K562 (cell line): ENCODE measurements around the gene EMILIN1. TPM values are rescaled to one million over a fixed set of nuclear protein-coding genes. Genes with fewer than 3 reads are reported as not detected.

Source experiments
- CREB3 ChIP-seq: fragments of 450-650 bp; conservative IDR thresholded peaks from 2 replicates; pipeline ENCODE4 v1.6.1; 2016; ENCODE audit warnings: missing genetic modification characterization, low read depth, mild to moderate bottlenecking, missing compliant biosample characterization, moderate library complexity
- DLX4 ChIP-seq: fragments of 250-450 bp; sonication (Bioruptor Pico); IDR thresholded peaks from 2 replicates; pipeline ENCODE4 v1.6.1; 2021; ENCODE audit warnings: mild to moderate bottlenecking
- EP400 ChIP-seq: fragments of 450-650 bp; IDR thresholded peaks from 2 replicates; pipeline ENCODE4 v1.6.1; 2017; ENCODE audit warnings: antibody characterized with exemption, mild to moderate bottlenecking, moderate library complexity
- FOXA1 ChIP-seq: fragments of 450-650 bp; IDR thresholded peaks from 2 replicates; pipeline ENCODE4 v1.6.1; 2016; ENCODE audit warnings: mild to moderate bottlenecking, borderline replicate concordance
- GTF2F1 ChIP-seq: IDR thresholded peaks from 2 replicates; pipeline ENCODE4 v1.6.1; 2011; ENCODE audit warnings: low read depth, low read length, improper control_type of control experiment
- HOMEZ ChIP-seq: fragments of 250-450 bp; sonication (Bioruptor Pico); IDR thresholded peaks from 2 replicates; pipeline ENCODE4 v1.4.0; 2020; ENCODE audit warnings: mild to moderate bottlenecking, moderate library complexity
- KAT8 ChIP-seq: fragments of 450-650 bp; IDR thresholded peaks from 2 replicates; pipeline ENCODE4 v1.6.1; 2016; ENCODE audit warnings: low read depth, mild to moderate bottlenecking
- KDM2B ChIP-seq: fragments of 250-450 bp; sonication (Bioruptor Pico); IDR thresholded peaks from 2 replicates; pipeline ENCODE4 v1.8.0; 2021; ENCODE audit warnings: mild to moderate bottlenecking, moderate library complexity
- MBD1 ChIP-seq: fragments of 250-450 bp; sonication (Bioruptor Pico); IDR thresholded peaks from 2 replicates; pipeline ENCODE4 v1.8.0; 2022; ENCODE audit warnings: inconsistent platforms
- SMAD1 ChIP-seq: fragments of 150-350 bp; IDR thresholded peaks from 2 replicates; pipeline ENCODE4 v1.6.1; 2014; ENCODE audit warnings: low read length, low read depth; ENCODE audit not compliant: partially characterized antibody
- SMC3 ChIP-seq: conservative IDR thresholded peaks from 2 replicates; pipeline ENCODE4 v1.6.1; 2011; ENCODE audit warnings: low read depth, low read length, improper control_type of control experiment; ENCODE audit not compliant: insufficient read depth
- SOX6 ChIP-seq: fragments of 450-650 bp; IDR thresholded peaks from 2 replicates; pipeline ENCODE4 v1.6.1; 2014; ENCODE audit warnings: mild to moderate bottlenecking
- ZBTB43 ChIP-seq: sonication (generic); formaldehyde crosslinking; IDR thresholded peaks from 2 replicates; pipeline ENCODE4 v1.8.0; 2023; ENCODE audit warnings: mild to moderate bottlenecking, missing genetic modification reagents
- ZFX ChIP-seq: sonication (generic); formaldehyde crosslinking; IDR thresholded peaks from 2 replicates; pipeline ENCODE4 v1.8.0; 2022; ENCODE audit warnings: mild to moderate bottlenecking, missing genetic modification reagents, moderate library complexity
- ZNF175 ChIP-seq: fragments of 200-800 bp; sonication (Bioruptor generic); IDR thresholded peaks from 2 replicates; pipeline ENCODE4 v1.6.1; 2016; ENCODE audit warnings: low read depth, mild to moderate bottlenecking, missing genetic modification characterization, missing compliant biosample characterization
- ZNF518B ChIP-seq: fragments of 250-450 bp; sonication (Bioruptor Pico); IDR thresholded peaks from 2 replicates; pipeline ENCODE4 v1.5.0; 2021; ENCODE audit warnings: mild to moderate bottlenecking, moderate library complexity
- polyA plus RNA-seq, 8 experiments: library from polyadenylated mRNA; depleted of rRNA in 4 of 8; stranded (reverse) in 5 of 8; unstranded in 3 of 8; fragments of >200 nt; fragmentation: Nextera tagmentation in 2 of 8; fragmentation: Illumina TruSeq in 1 of 8; extraction: Ambion mirVana in 2 of 8; extraction: Trizol in 1 of 8; gene quantifications; 2 replicates each; pipeline versions ENCODE4 v1.2.1 to v1.2.3, GENCODE V29; 2011 to 2014; ENCODE audit warnings: inconsistent platforms in 1 of 8, missing spikeins in 1 of 8
- total RNA-seq, 7 experiments: library from RNA; depleted of rRNA in 6 of 7; stranded (reverse); fragments of >200 nt in 6 of 7; fragmentation: Illumina TruSeq in 2 of 7; extraction: Trizol in 2 of 7; gene quantifications; 2 replicates each; pipeline versions ENCODE4 v1.2.1 to v1.2.3, GENCODE V29; 2011 to 2021; ENCODE audit warnings: low replicate concordance in 1 of 7

Gene EMILIN1
- total and polyA plus RNA-seq, 9 of the 15 experiments (the other 6 are each of a cell fraction or from before 2014, with no cell fraction given), result 0.04 to 2.7 (median 0.54) TPM; not detected in 2

- no peak for TF ChIP-seq CREB3 (tag)
- TF ChIP-seq ZNF175 (CRISPR knock-in tag), result peak; percentile 69; the same call in 1 of the 2 replicates
- peak; percentile 61 for TF ChIP-seq EP400
- no peak for TF ChIP-seq DLX4
- TF ChIP-seq SMC3, result peak; percentile 61; the same call in 1 of the 2 replicates
- TF ChIP-seq KAT8, result no peak
- TF ChIP-seq MBD1 (CRISPR knock-in tag), result 0 out of 2 replicates have a peak, but pooled peaks have one; percentile 54
- TF ChIP-seq GTF2F1, result no peak
- TF ChIP-seq ZFX (CRISPR knock-in tag), result peak; percentile 67
- no peak for TF ChIP-seq ZBTB43 (CRISPR knock-in tag)
- TF ChIP-seq KDM2B, result 0 out of 2 replicates have a peak, but pooled peaks have one; percentile 6
- no peak for TF ChIP-seq FOXA1
- no peak for TF ChIP-seq ZNF518B (CRISPR knock-in tag)
- no peak for TF ChIP-seq SMAD1
- no peak for TF ChIP-seq HOMEZ (CRISPR knock-in tag)
- 0 out of 2 replicates have a peak, but pooled peaks have one; percentile 49 for TF ChIP-seq SOX6
Observed at GRCh38 chr2:27086090-27086723, 7.8 kb downstream of the EMILIN1 start (continued).
